Measurements from ENCODE around the gene STEAP1.
"Not testable (repeated sequence)": the region's sequence is repeated elsewhere in the genome, so short reads cannot be mapped to it uniquely, and the experiment has no call there.

DNA sequence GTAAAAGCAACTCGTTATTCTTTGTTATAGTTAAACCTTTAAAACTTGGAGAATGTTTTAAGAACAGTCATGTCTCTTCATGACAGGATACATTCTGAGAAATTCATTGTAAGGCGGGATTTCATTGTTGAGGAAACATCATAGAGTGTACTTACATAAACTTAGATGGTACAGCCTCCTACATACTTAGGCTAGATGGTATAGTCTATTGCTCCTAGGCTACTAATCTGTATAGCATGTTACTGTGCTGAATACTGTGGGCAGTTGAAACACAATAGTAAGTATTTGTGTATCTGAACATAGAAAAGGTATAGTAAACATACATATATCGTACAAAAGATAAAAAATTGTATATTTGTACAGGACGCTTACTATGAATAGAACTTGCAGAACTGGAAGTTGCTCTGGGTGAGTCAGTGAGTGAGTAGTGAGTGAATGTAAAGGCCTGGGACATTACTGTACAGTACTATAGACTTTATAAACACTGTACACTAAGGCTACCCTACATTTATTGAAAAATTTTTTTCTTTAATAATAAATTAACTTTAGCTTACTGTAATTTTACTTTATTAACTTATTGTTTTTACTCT lies 3.6 kb downstream of the STEAP1 start:
- TF ChIP-seq, protein P1, sequence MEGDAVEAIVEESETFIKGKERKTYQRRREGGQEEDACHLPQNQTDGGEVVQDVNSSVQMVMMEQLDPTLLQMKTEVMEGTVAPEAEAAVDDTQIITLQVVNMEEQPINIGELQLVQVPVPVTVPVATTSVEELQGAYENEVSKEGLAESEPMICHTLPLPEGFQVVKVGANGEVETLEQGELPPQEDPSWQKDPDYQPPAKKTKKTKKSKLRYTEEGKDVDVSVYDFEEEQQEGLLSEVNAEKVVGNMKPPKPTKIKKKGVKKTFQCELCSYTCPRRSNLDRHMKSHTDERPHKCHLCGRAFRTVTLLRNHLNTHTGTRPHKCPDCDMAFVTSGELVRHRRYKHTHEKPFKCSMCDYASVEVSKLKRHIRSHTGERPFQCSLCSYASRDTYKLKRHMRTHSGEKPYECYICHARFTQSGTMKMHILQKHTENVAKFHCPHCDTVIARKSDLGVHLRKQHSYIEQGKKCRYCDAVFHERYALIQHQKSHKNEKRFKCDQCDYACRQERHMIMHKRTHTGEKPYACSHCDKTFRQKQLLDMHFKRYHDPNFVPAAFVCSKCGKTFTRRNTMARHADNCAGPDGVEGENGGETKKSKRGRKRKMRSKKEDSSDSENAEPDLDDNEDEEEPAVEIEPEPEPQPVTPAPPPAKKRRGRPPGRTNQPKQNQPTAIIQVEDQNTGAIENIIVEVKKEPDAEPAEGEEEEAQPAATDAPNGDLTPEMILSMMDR (IDR thresholded peaks at IDR 0.05; ENCODE audit: low read depth, low read length): not testable (repeated sequence)
- TF ChIP-seq POLR2A (IDR thresholded peaks at IDR 0.05; ENCODE audit: extremely low read depth, insufficient read length): not testable (repeated sequence)
- TF ChIP-seq, protein P2, sequence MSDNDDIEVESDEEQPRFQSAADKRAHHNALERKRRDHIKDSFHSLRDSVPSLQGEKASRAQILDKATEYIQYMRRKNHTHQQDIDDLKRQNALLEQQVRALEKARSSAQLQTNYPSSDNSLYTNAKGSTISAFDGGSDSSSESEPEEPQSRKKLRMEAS (IDR thresholded peaks at IDR 0.05; ENCODE audit: low read depth, low read length): not testable (repeated sequence)
